DMS79 (cell line): ENCODE results near the gene WDR26.
"Not testable (repeated sequence)": the region's sequence is repeated elsewhere in the genome, so short reads cannot be mapped to it uniquely, and the experiment has no call there.

Source experiments
- DNase-seq: peaks from one replicate; lab custom pipeline; 2025; lab: John Stamatoyannopoulos, UW

The WDR26 gene

GRCh38 chr1:224348137-224348536, 86.5 kb downstream of the WDR26 start:
- DNase-seq = no peak

- DNase-seq = no peak
These were observed 90.9 kb downstream of the WDR26 start for GRCh38 chr1:224343679-224344078.

GRCh38 chr1:224340453-224341384, 93.9 kb downstream of the WDR26 start:
- not testable (repeated sequence) for DNase-seq

GRCh38 chr1:224339442-224340033, 95.1 kb downstream of the WDR26 start:
- DNase-seq = no peak

GRCh38 chr1:224338150-224338838, 96.3 kb downstream of the WDR26 start:
- no peak for DNase-seq
